T-helper 1 cell (primary cell): ENCODE results near the gene ABCG1.
"Not testable (repeated sequence)": the region's sequence is repeated elsewhere in the genome, so short reads cannot be mapped to it uniquely, and the experiment has no call there.

Experiments used
- DNase-seq, 5 donors: peaks; one replicate each; pipeline ENCODE4 v3.0.0-alpha.2; 2012 to 2020

The ABCG1 gene

DNA sequence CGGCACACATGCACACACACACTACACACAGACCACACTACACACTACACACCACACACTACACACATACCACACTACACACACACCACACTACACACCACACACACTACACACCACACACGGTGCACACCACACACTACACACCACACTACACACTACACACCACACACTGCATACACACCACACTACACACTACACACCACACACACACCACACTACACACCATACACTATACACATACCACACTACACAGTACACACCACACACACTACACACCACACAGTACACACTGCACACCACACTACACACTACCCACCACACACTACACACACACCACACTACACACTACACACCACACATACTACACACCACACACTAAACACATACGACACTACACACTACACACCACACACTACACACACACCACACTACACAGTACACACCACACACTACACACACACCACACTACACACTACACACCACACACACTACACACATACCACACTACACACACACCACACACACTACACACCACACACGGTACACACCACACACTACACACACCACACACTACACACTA is 73.7 kb downstream of the ABCG1 start:
- DNase-seq: not testable (repeated sequence)

DNA sequence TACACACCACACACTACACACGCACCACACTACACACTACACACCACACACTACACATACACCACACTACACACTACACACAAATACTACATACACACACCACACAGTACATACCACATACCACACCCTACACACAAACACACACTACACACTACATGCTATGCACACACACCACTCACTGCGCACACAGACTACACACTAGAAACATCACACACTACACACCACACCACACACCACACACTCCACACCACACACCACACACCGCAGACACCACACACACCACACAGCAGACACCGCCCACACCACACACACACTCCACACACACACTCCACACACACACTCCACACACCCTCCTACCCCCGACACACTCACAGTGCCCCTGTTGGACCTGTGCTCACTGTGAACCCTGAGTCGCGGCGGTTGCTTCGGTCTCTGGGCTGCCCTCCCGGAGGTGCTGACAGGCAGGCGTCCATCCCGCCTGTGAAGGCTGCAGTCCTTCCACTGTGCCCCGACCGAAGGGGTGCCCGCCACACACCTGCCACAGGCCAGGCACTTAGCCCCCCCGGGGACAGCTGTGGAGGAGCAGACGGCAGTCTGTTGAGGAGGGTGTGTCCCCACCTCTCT is 74.8 kb downstream of the ABCG1 start:
- DNase-seq: no peak

DNA sequence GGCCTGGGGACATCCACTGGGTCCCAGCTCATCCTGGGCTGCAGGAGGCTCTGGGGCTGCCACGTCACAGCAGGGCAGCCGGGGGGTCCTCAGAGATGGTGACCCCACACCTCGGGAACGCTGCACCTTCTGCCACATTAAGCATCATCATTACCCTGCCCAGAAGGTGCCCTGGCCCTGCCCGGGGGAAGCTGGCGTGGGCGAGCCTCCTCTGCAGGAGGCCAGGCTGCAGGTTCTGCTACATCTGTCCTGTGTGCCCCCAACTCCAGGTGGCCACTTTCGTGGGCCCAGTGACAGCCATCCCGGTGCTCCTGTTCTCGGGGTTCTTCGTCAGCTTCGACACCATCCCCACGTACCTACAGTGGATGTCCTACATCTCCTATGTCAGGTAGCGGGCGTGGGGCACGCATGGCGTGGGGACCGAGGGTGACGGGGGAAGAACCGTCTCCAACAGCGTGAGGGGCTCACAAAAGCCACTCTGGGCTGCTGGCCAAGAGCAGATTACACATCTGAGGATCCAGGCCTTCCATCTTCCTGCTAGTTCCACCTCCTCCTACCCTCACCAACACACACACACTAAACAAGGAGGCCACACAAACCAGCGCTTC is 75.4 kb downstream of the ABCG1 start:
- no peak for DNase-seq

DNA sequence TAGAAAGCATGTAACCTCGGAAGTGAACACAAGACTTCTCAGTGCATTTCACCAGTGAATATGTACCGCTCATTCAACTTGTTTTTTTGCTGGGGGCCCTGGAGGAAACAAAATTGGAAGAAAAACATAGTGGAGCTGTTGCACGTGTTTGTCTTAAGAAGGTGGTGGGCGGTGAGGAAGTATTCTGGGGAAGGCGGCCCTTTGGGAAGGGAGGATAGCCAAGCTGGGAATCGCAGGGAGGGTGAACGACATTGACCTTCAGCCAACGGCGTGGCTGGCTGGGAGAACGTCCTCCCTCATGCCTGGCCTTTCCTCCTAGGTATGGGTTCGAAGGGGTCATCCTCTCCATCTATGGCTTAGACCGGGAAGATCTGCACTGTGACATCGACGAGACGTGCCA is 76.9 kb downstream of the ABCG1 start:
- no peak for DNase-seq

DNA sequence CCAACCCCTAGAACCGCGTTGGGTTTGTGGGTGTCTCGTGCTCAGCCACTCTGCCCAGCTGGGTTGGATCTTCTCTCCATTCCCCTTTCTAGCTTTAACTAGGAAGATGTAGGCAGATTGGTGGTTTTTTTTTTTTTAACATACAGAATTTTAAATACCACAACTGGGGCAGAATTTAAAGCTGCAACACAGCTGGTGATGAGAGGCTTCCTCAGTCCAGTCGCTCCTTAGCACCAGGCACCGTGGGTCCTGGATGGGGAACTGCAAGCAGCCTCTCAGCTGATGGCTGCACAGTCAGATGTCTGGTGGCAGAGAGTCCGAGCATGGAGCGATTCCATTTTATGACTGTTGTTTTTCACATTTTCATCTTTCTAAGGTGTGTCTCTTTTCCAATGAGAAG is 77.6 kb downstream of the ABCG1 start:
- DNase-seq: no peak

DNA sequence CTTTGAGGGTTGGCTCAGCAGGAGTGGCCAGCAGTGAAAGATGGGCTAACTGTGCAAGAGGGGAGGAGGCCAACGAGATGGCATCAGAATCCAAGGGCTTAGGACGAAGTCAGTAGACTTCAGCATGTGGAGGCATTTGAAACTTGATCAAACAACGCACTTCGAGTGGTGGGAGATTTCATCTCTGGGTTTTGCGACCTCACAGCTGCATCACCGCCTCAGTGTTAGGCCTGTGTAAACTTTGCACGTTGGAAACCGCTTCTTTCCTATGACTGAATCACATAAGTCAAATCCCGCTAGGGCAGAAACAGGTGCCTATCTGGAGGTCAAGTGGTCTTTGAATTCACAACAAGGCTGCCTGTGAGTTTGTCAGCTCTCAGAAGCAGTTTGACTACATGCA is 78.4 kb downstream of the ABCG1 start:
- no peak for DNase-seq

DNA sequence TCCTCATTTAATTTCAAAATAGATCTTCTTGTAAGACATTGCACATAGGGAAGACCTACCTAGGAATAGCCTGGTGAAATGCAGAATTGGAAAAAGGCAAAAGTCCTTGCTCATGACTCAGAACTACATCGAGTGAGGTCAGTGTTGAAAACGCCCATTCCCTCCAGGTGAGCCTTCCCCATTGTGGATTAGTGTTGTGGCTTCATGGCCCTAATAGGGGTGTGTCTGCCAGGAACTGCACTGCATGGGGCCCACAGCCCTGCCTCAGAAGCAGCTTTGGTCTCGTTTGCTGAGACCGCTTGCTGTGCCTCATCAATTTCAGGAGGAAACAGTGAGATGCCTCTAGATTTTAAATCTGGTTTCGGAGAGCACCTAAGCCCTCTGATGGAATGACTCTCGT is 79.3 kb downstream of the ABCG1 start:
- DNase-seq: no peak

DNA sequence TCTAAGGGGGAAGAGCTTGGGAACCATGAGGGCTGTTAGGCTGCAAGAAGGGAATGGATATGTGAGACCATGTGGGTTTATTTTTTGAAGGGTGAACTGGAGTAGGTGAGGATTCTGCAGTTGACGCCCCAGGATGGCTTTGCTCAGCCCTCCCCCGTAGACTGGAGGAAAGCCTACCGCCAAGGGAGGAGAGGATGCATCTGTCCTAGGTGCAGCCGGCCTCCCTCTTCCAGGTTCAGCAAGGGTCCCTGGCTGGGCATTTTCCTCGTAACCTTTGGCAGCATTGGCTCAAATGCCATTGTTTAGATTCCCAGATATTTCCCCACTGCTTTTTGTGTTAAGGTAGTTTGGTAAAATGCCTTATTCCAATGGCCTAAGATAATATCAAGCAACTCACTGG is 79.7 kb downstream of the ABCG1 start:
- no peak for DNase-seq

DNA sequence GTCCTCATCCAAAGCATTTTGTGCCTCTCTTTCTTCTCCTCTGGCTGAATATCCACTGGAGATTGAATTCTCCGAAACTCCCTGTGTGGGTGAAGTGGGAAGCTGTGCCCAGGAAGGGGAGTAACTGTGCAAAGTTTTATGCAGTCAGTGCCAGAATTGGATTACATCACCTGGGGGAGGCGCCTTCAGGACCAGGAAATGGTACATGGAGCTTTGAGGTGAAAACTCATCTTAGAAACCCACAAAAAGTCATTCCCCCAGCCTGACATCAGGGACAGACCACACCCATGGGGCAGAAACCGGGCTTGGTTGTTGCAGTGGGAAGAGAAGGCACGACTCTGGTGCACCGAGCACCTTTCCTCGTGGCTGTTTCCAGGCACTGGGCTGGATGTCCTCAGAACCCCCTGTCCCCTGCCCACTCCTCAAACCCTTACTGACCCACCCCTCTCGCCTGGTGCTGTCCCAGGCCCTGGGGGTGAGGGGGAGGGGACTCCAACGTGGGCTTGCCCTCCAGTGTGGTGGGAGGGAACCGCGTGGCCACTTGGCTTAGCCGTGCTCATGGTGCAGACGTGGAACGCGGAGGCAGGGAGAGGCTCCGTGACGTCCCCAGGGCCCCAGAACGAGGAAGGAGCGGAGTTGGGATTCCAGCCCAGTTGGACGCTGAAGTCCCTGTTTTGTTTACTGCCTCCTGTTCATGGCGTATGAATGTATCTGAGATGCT is 80.5 kb downstream of the ABCG1 start:
- DNase-seq: peak in 1 of 5 donors; percentile 30

DNA sequence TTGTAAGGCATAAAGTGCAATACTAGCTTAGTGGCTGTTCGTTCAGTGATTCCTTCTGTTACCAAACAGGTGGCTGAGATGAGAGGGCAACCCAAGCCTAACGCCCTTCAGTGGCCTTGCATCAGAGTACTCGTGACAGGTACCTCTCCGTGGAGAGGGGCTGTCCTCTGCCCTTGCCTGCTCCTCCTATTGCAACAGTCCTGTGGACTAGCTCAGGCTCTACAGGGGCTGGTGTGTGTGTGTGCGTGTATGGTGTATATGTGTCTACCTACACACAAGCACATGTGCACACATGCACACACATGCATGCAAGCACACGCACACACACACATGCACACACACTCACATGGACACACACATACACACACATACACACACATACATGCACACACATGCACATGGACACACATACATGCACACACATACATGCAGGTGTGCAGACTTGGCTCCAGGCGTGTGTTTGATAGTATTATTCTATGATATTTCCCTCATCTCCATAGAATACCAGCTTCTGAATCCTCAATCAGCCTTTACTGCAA is 81.2 kb downstream of the ABCG1 start:
- no peak for DNase-seq

DNA sequence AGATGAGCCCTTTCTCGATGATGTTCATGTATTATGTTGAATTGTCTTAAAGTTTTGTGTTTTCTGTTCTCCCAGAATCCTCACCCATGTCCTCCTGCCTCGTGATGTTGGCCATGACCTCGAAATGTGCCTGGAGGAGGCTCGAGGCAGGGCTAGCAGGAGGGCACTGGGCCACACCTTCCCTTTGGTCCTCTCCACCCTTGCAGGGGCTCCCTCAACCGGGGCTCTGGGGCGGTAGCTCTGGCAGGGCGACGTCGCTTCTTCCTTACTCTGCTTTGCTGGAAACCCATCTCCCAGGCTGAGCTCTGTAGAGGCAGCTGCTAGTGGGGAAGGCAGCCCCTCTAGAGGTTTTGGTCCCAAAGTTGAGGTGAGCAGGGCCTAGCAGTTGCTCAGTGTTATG is 82.0 kb downstream of the ABCG1 start:
- DNase-seq: no peak

DNA sequence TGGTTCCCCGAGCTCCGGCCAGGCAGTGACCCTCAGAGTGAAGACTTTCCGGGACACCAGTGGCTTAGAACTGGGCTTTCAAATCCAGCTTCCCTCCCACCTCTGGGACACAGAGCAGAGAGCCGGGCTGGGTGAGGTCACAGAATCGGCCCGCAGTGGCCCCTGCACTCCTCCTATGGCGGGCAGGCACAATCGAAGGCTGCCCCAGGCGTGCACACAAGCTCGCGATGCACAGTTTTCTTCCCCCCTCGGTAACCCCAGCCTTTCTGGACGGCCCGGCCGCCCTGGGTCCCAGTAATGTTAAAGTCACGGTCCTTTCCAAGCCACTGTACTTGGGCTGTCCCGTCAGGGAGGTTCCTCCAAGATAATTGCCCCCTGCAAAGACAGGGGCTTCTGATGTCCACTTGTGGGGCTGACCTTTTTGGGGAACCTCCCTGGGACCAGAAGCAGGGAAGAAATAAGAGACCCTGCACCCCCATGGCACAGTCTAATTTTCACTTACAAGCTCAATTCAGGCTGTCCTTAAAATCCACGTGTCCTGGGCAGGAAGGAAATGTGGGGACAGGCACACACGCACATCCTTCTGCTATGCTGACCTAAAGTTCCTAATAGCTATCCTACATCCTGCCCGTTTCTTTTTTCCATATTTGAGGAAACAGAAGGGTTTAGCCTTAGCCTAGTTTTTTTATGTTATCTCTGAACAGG is 82.6 kb downstream of the ABCG1 start:
- DNase-seq: no peak

DNA sequence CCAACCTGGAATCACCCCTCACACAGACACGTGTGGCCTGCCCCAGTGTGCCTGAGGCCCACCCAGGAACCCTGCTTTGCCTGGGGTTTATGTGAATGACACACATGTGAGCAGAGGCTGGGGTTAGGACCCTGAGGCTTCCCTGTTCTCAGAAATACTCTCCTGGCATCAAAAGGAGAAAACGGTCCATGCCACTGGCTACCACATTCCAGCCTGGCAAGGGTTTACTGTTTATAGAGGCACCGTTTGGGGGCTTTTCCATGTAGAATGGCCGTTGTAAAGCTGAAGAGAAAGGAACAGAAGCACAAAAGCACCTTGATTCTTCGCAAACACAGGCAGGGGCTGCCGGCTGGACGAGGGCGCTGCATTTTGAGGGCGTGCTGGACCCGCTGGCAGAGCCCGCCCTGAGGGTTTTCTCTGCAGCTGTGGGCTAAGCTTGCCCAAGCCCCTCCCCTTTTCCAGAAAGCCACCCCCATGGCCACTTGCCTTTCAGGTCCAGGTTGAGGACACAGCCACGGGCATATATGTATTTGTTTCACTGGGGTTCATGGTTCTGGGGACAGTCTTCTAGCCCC is 83.2 kb downstream of the ABCG1 start:
- no peak for DNase-seq

DNA sequence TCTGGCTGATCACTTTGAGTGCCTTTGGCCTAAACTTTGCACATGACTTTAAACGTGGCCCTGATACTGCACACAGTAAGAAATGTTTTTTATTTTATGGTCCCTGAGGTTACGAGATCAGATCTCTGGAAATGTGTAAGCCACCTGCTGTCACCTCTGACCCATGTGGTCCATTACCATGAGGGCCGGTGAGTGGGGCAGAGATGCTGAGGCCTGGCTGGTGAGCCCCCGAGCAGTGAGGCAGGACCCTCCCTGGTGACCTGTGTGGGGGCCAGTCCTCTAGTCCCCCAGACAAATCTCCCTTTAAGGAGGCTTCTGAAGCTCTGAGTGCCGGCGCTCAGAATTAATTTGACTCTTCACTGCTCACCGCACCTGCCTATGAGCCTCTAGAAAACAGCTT is 83.9 kb downstream of the ABCG1 start:
- no peak for DNase-seq

DNA sequence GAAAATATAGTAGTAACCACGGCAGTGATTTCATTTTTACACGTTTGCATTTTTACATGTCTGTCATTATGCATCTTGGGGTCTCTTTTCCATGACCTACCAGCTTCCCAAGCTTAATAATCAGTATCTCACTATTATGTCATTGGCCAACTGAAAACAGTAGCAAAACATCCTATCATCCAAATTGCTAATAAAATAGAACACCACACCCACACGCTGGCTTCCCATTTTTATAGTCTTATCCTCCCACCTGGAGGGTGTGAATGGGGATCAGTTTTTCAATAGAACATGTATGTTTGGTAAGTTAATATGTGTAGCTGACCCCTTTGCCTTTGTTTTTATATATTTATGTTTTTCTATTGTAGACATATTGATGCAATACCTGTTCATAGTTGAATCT is 84.5 kb downstream of the ABCG1 start:
- DNase-seq: no peak

DNA sequence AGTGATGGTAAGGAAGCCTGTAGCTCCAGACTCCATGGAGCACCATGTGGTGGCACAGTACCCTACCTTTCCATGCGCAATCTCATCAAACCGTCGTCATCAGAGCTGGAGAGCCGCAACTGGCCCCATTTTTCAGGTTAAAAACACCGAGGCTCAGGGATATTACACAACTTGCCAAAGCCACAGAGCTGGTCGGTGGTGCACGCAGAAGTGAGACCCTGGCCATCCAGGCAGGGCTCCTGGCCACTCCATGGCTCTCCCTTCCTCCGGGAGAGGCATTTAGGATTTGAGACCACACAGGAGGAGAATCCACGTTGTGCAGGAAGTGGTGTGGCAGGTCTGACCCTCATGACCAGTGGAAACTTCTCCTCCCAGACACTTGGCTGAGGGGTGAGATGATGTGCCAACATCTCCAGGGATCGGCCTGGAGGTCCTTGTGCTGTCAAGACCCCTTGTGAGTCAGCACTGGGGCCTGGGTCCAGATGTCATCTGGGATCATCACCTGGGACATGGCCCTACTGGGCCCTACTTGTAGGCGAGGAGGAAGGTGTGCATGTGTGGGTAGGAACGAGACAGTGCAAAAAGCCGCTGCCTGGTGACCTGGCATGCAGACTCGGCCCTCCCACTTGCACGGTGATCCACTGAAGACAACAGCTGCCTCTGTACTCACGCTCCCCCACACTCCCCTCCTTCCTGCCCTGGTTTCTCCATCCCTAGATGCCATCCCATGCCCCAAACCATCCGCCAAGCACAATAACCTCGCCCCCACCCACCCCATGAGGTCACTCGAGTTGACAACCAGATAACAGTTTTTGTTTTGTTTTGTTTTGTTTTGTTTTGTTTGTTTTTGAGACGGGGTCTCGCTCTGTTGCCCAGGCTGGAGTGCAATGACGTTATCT is 85.9 kb downstream of the ABCG1 start:
- DNase-seq: no peak

DNA sequence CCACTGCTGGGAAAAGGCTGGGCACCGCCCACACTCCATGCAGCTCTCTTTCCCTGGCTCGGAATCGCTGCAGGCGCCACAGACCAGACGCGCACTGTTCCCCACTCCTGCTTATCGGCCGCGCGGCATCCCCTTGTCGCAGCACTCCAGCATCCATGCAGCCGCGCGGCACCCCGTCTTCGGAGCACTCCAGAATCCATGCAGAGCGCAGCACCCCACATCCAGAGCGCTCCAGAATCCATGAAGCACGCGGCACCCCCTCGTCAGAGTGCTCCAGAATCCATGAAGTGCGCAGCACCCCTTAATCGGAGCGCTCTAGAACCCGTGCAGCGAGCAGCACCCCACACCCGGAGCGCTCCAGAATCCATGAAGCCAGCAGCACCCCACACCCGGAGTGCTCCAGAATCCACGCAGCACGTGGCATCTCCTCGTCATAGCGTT is 86.8 kb downstream of the ABCG1 start:
- DNase-seq: no peak

DNA sequence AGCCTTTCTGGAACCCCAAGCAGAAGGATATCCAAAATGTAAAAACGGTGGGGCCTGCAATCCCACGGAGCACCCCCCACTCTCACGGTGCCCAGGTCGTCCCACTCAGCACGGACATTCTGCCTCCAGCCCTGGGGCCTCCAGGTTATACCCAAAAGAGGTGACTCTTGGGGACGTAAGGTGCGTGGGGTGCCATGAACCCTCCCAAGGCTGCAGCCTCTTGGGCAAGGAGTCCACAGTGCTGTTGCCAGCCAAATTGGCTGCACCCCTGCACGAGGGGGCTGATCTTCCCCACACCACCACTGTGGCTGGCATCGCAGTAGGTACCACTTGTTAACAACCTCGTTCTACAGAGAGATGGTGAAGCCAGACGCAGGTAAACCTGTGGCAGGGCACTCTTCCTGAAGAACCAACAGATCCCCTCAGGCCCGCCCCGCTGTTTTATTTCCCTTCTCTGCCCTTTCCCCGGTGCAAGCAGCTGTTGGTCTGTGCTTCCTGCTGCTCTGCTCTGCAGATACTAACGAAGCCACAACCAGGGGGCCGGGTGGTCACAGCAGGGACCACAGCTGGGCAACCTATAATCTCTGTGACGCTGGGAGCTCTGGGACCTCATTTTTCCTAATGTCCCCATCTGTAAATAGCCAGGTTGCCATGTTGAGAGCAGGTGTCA is 87.6 kb downstream of the ABCG1 start:
- DNase-seq: no peak

DNA sequence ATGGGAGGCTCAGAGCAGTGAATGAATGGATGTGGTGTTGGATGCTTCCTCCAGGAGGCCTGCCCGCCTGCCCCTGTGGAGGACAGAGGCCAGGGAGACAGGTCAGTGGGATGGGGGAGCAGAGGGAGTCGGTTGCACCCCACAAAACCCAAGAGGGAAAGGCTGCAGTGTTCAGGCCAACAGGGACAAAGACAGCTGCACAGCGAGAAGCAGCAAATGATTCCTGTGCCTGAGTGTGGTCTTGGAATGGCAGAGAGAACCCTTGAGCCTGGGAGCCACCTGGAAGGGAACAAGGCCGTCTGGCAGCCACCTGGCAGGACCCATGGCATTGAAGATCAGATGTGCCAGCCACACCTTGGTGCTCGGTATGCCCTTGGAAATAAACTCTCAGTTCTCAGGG is 88.2 kb downstream of the ABCG1 start:
- no peak for DNase-seq

DNA sequence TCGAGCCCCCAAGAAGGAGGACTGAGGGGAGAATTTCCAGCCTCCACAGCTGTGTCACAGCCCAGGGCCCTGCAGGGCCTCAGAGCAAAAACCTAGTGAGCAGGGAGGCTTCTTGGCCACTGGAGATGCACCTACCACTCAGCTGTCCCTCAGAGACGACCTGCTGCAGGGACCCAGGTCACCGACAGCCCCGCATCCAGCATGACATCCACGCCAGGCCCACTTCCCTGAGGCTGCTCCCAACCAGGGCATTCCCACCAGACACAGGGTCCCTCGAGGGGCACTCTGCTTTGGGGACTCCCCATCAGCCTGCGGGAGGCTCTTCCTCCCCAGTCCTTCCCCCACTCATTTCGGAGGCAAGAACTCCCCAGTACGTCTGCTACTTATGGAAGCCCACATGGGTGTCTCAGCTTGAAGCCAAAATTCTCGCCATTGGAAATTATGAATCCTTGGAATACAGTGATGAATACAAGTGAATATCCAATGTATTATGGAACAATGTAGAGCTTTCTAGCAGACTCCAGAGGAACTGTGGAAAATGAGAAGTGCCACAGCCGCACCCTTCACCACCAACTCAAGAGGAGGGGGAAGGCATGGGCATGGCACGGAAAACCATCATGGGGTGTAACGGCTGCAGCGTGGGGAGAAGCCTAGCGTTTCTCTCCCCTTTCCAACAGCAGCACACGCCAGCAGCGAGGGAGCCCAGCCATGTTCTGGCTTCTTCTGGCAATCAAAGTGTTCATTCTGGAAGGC is 89.4 kb downstream of the ABCG1 start:
- DNase-seq: no peak
